SK-N-MC (cell line): ENCODE data around the gene CLIP2.

Source experiments
- EZH2 ChIP-seq: fragments of 200-600 bp; sonication (generic); IDR thresholded peaks from one replicate; pipeline ENCODE4 v1.6.1; 2017; ENCODE audit warnings: antibody characterized with exemption
- FOXP2 ChIP-seq: optimal IDR thresholded peaks from 2 replicates; pipeline ENCODE3; 2011; ENCODE audit warnings: mild to moderate bottlenecking, moderate library complexity; ENCODE audit not compliant: insufficient read depth; ENCODE audit errors: extremely low read length, control extremely low read depth
- POLR2AphosphoS5 ChIP-seq: IDR thresholded peaks from 2 replicates; pipeline ENCODE4 v1.6.1; 2012; ENCODE audit warnings: mild to moderate bottlenecking, low read depth, low read length, borderline replicate concordance

DNA sequence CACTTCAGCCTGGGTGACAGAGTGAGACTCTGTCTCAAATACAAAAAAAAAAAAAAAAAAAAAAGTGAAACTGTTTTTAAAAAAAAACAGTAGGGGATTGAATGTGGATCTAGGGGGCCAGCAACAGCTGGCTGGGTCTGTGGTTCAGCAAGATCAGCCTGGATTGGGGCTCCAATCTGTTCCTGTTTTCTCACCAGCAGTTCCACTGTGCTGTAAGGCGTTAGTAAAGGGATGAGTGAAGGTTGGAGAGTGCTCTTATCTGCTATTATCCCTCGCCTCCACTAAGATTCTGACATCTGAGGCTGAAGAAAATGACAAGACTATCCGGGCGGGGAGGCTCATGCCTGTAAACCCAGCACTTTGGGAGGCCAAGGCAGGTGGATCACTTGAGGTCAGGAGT, 122.8 kb downstream of the CLIP2 start:
- TF ChIP-seq EZH2 (no peak), POLR2AphosphoS5 (no peak), FOXP2 (no peak)
